Loucy (cell line): ENCODE data around the gene SEC31B.

ENCODE experiments used
- H2AFZ ChIP-seq: fragments of 200-600 bp; sonication (generic); 2 replicates; pipeline ENCODE4 v1.6.0; 2016; ENCODE audit warnings: antibody characterized with exemption, mild to moderate bottlenecking, low read length, moderate library complexity
- H3F3A ChIP-seq: fragments of 200-600 bp; 2 replicates; pipeline ENCODE4 v1.6.0; 2016; ENCODE audit warnings: antibody characterized with exemption, low read depth, mild to moderate bottlenecking
- H3K27me3 ChIP-seq: fragments of 200-600 bp; sonication (generic); 2 replicates; pipeline ENCODE4 v1.6.1; 2014; ENCODE audit warnings: low read length, mild to moderate bottlenecking; ENCODE audit not compliant: insufficient read depth, poor library complexity, severe bottlenecking
- H3K36me3 ChIP-seq: fragments of 200-600 bp; sonication (generic); 2 replicates; pipeline ENCODE4 v1.6.1; 2016; ENCODE audit warnings: low read length; ENCODE audit not compliant: insufficient read depth
- H3K4me1 ChIP-seq: fragments of 200-600 bp; sonication (generic); 2 replicates; pipeline ENCODE4 v1.5.1; 2014; ENCODE audit warnings: low read length, mild to moderate bottlenecking; ENCODE audit not compliant: insufficient read depth, poor library complexity, severe bottlenecking
- H3K4me2 ChIP-seq: fragments of 200-600 bp; sonication (generic); 2 replicates; pipeline ENCODE4 v1.6.0; 2014; ENCODE audit warnings: antibody characterized with exemption, low read length, low read depth, mild to moderate bottlenecking; ENCODE audit not compliant: poor library complexity, severe bottlenecking
- H3K4me3 ChIP-seq: fragments of 200-600 bp; sonication (generic); 2 replicates; pipeline ENCODE4 v1.5.1; 2014; ENCODE audit warnings: low read length, mild to moderate bottlenecking, mixed read lengths; ENCODE audit not compliant: poor library complexity, severe bottlenecking
- H3K79me2 ChIP-seq: fragments of 200-600 bp; sonication (generic); 2 replicates; pipeline ENCODE4 v1.6.1; 2014; ENCODE audit warnings: low read length; ENCODE audit not compliant: insufficient read depth
- H3K9ac ChIP-seq: fragments of 200-600 bp; sonication (generic); 2 replicates; pipeline ENCODE4 v1.6.0; 2014; ENCODE audit warnings: mild to moderate bottlenecking, low read depth, low read length, moderate library complexity; ENCODE audit not compliant: poor library complexity, severe bottlenecking
- H3K9me2 ChIP-seq: fragments of 200-600 bp; sonication (generic); replicated peaks from 2 replicates; pipeline ENCODE4 v1.6.1; 2016; ENCODE audit warnings: low read depth, low read length, mixed read lengths
- H3K9me3 ChIP-seq: fragments of 200-600 bp; sonication (generic); 2 replicates; pipeline ENCODE4 v1.6.1; 2014; ENCODE audit warnings: mild to moderate bottlenecking, antibody characterized with exemption, low read length, low read depth; ENCODE audit not compliant: insufficient read depth
- H4K20me1 ChIP-seq: fragments of 200-600 bp; sonication (generic); 2 replicates; pipeline ENCODE4 v1.6.0; 2014; ENCODE audit warnings: antibody characterized with exemption, low read length, mild to moderate bottlenecking; ENCODE audit not compliant: insufficient read depth, poor library complexity, severe bottlenecking
- EZH2phosphoT487 ChIP-seq: fragments of 200-600 bp; IDR thresholded peaks from 2 replicates; pipeline ENCODE4 v1.6.1; 2018; ENCODE audit warnings: antibody characterized with exemption, mild to moderate bottlenecking, moderate library complexity, borderline replicate concordance
- TF ChIP-seq, protein P1 (sequence below): fragments of 200-600 bp; sonication (generic); conservative IDR thresholded peaks from 2 replicates; pipeline ENCODE4 v1.5.1; 2014; ENCODE audit warnings: mild to moderate bottlenecking, antibody characterized with exemption, low read length

SEC31B gene

DNA sequence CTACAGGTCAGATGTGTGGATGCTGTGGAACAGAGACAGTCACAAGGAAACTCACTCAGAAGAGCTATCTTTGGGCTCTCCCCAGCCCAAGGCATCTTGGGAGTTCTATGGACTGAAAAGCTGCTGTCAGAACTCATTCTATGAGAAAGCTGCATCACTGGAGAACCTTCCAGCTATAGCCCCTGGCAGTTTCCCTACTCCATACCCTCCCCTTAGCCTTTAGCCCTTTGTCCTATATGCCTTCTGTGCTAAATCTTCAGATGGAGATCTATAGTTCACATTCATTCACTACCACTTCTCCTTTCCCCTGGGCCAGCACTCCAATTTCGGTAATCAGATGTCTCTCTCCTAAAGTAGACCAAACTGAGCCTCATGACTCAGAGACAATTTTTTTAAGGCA is 49.9 kb downstream of the SEC31B start:
- H3K27me3 ChIP-seq, result no peaks in the 10 kb centered on the region
- H3K36me3 ChIP-seq, result no peaks in the 10 kb centered on the region
- no peaks in the 10 kb centered on the region for H4K20me1 ChIP-seq

DNA sequence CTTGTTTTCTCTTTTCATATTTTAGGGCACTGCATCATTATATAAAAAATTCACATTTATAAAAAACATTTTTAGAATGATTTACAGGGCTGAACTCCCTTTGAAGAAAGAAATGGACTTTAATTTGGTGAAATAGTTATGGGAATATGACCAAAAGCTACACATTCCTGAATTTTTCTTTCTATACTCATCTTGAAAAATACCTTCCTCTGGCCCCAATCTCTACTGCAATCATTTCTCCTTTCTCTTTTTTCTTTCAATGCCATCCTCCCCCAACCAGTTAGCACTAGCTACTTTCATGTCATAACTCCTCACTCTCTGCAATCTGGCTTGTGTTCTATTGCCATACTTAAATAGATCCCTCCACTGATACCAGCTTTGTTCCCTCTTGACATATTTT is 50.7 kb downstream of the SEC31B start:
- TF ChIP-seq, protein P1, sequence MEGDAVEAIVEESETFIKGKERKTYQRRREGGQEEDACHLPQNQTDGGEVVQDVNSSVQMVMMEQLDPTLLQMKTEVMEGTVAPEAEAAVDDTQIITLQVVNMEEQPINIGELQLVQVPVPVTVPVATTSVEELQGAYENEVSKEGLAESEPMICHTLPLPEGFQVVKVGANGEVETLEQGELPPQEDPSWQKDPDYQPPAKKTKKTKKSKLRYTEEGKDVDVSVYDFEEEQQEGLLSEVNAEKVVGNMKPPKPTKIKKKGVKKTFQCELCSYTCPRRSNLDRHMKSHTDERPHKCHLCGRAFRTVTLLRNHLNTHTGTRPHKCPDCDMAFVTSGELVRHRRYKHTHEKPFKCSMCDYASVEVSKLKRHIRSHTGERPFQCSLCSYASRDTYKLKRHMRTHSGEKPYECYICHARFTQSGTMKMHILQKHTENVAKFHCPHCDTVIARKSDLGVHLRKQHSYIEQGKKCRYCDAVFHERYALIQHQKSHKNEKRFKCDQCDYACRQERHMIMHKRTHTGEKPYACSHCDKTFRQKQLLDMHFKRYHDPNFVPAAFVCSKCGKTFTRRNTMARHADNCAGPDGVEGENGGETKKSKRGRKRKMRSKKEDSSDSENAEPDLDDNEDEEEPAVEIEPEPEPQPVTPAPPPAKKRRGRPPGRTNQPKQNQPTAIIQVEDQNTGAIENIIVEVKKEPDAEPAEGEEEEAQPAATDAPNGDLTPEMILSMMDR, result no peak
- TF ChIP-seq EZH2phosphoT487, result no peak
- no peaks in the 10 kb centered on the region for H3K4me1 ChIP-seq
- no peaks in the 10 kb centered on the region for H3K9me2 ChIP-seq
- H3K36me3 ChIP-seq, result no peaks in the 10 kb centered on the region
- no peaks in the 10 kb centered on the region for H3F3A ChIP-seq
- no peak overlapping the region for H3K4me3 ChIP-seq
- H3K27me3 ChIP-seq, result no peaks in the 10 kb centered on the region
- H3K9ac ChIP-seq, result no peak overlapping the region
- H3K4me2 ChIP-seq, result no peak overlapping the region
- H2AFZ ChIP-seq, result no peak overlapping the region
- H3K79me2 ChIP-seq, result no peaks in the 10 kb centered on the region
- H4K20me1 ChIP-seq, result no peaks in the 10 kb centered on the region
- H3K9me3 ChIP-seq, result no peaks in the 10 kb centered on the region

More for the DNA sequence above, 49.9 kb downstream of the SEC31B start:
- TF ChIP-seq, protein P1, result no peak
- TF ChIP-seq EZH2phosphoT487, result no peak
- H3F3A ChIP-seq, result no peaks in the 10 kb centered on the region
- H2AFZ ChIP-seq, result no peak overlapping the region
- no peak overlapping the region for H3K4me3 ChIP-seq
- no peaks in the 10 kb centered on the region for H3K9me3 ChIP-seq
- no peaks in the 10 kb centered on the region for H3K4me1 ChIP-seq
- no peak overlapping the region for H3K4me2 ChIP-seq
- no peaks in the 10 kb centered on the region for H3K9me2 ChIP-seq
- no peak overlapping the region for H3K9ac ChIP-seq
- H3K79me2 ChIP-seq, result no peaks in the 10 kb centered on the region

DNA sequence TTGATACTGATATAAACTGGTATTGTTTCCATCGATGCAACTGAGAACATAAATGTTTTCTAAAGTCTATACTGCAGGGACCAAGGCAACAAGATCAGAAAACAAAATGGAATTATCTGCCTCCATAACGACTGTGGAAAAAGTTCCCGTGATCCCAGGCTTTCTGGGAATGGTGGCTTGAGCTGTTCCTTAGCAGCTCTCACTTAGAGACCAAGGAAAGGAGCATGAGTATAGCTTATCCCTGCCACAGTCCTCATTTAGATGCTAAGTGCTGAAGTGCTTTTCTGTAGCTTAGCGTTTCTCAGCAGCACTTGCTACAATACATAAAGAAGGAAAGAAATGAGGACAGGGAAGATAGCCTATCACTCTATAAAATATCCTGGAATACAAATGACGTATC is 51.3 kb downstream of the SEC31B start:
- H3K4me2 ChIP-seq, result no peak overlapping the region
- no peaks in the 10 kb centered on the region for H3K27me3 ChIP-seq
- H4K20me1 ChIP-seq, result no peaks in the 10 kb centered on the region
- no peaks in the 10 kb centered on the region for H3K9me3 ChIP-seq
- H3F3A ChIP-seq, result no peaks in the 10 kb centered on the region
- no peak overlapping the region for H3K4me3 ChIP-seq
- no peak overlapping the region for H3K9ac ChIP-seq
- TF ChIP-seq EZH2phosphoT487, result no peak
- TF ChIP-seq, protein P1, result no peak
- H3K9me2 ChIP-seq, result no peaks in the 10 kb centered on the region
- no peaks in the 10 kb centered on the region for H3K4me1 ChIP-seq
- no peaks in the 10 kb centered on the region for H3K36me3 ChIP-seq
- H2AFZ ChIP-seq, result no peak overlapping the region
- no peaks in the 10 kb centered on the region for H3K79me2 ChIP-seq
